Transverse colon (tissue), 4 donors: Measurements from ENCODE around the gene SNX25.
A peak's percentile ranks its signal among the peaks of the same experiment; 100 is the strongest.

Source experiments
- CTCF ChIP-seq, 5 experiments: fragments of 200-600 bp in 3 of 5; fragments of 450-650 bp in 2 of 5; sonication (generic) in 3 of 5; IDR thresholded peaks; 1 replicate in 2 of 5; 2 replicates in 3 of 5; pipeline ENCODE4 v1.5.1; 2016 to 2017; ENCODE audit warnings: antibody characterized with exemption in 5 of 5, inconsistent platforms in 3 of 5, mild to moderate bottlenecking in 2 of 5, moderate library complexity in 1 of 5
- EP300 ChIP-seq: sonication (generic); formaldehyde crosslinking; IDR thresholded peaks from one replicate; pipeline ENCODE4 v1.6.1; 2017; ENCODE audit warnings: antibody characterized with exemption, low read depth
- POLR2AphosphoS5 ChIP-seq, 3 donors: sonication (generic); formaldehyde crosslinking; IDR thresholded peaks; one replicate each; pipeline ENCODE4 v1.6.1; 2016; ENCODE audit warnings: antibody characterized with exemption in 3 of 3

GRCh38 chr4:185183622-185184281 is 25.6 kb upstream of the SNX25 start:
- TF ChIP-seq CTCF (IDR thresholded peaks at IDR 0.05), result peak; percentile 69 to 86 (median 81)
- peak in 2 of 3 donors; percentile 54 to 59 for TF ChIP-seq POLR2AphosphoS5 (IDR thresholded peaks at IDR 0.05)
- no peak for TF ChIP-seq EP300
